Endothelial cell of umbilical vein (primary cell): ENCODE data around the gene PPP1R9A.

Experiments
- CTCF ChIP-seq, 2 donors: IDR thresholded peaks; 1 replicate in 1 of 2; 2 replicates in 1 of 2; pipeline ENCODE4 v1.5.1; 2011; ENCODE audit warnings: low read length in 2 of 2, mild to moderate bottlenecking in 2 of 2, moderate library complexity in 2 of 2, control low read depth in 1 of 2, inconsistent platforms in 1 of 2, low read depth in 1 of 2; ENCODE audit not compliant: insufficient read depth in 1 of 2; ENCODE audit errors: extremely low read depth in 1 of 2
- EZH2 ChIP-seq: IDR thresholded peaks from 2 replicates; pipeline ENCODE4 v1.6.1; 2012; ENCODE audit warnings: borderline replicate concordance, low read depth, mild to moderate bottlenecking, moderate library complexity, low read length, inconsistent platforms; ENCODE audit not compliant: severe bottlenecking
- POLR2A ChIP-seq: IDR thresholded peaks from 2 replicates; pipeline ENCODE4 v1.6.1; 2012; ENCODE audit warnings: low read depth, mild to moderate bottlenecking, control low read depth, low read length

- no peak for TF ChIP-seq CTCF (IDR thresholded peaks at IDR 0.05; ENCODE audit: extremely low read depth in 1 of 2, insufficient read depth in 1 of 2, low read depth in 1 of 2, low read length in 2 of 2)
- TF ChIP-seq POLR2A, result no peak
- TF ChIP-seq EZH2, result no peak
Observed at GRCh38 chr7:95097851-95098250, 190.5 kb downstream of the PPP1R9A start.
